ENCODE data around the gene PELI2.

PELI2 gene

DNA sequence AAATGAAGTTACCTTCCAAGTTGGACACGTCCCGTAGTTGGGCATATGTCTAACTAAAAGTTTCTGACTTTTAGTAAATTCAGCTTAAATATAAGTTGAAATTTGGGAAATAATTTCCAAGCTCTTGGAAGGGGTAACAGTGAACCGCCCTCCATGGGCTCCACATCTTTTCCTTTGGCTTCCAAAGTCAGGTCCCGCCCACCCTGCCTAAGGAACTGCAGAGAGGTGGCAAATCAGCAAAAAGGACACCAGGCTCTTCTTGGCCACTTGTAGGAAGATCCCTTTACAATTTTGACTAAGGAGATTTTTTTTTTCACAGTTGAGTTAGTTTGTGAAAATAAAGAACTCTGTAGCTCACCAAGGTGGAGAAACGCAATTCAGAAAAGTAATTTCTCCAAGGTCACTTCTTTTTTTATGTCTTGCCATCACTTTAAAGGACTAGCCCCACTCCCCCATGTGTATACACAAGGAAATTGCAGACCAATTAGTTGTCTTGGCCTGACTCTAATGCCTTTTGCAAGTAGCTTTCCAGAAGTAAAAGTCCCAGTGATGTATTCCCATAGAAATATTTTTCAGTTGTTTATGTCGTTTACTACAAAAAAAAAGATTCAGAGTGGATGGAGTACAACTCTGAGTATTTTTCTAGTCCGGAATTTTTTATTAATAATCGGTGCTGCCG is 181.2 kb downstream of the PELI2 start:
- DNase-seq (ENCODE audit: low read depth in 2 of 2): no peak

GRCh38 chr14:56300495-56300894 is 182.3 kb downstream of the PELI2 start:
- DNase-seq (ENCODE audit: low read depth in 2 of 2): no peak

DNA sequence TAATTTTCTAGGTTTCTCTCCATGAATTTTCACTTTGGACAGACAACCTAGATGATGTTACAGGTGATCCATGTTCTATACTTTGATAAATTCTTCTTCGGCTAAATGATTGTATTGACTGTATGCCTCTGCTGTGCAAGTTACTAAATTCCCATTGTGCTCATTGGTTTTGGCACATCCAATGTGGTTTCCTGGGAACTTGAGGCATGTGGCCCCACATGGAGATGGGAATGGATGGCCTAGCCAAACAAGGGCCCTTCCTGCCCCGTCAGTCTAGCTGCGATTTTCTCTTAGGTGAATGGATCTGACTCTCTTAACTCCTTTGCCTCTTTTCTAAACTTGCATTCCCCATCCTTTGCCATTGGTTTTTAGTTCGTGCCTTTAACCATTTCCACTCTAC is 186.2 kb downstream of the PELI2 start:
- DNase-seq (ENCODE audit: low read depth in 2 of 2): no peak

DNA sequence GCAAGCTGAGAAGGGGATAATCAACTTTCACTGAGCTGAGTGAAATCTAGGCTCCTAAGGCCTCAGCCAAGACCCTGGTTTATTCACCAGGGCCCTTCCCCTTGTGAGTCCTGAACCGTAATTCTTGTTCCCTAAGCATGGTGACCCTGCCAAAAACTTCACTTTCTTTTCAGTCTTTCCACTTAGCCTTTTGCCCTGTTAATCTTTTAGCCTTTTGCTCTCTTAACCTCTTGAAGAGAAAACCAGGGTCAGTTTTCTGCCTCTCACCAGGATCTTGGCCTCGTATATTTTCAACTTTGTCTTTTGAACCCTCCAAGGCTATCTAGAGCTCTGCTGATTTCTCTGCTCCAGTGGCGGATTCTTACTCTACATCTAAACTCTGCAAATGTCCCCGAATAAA is 191.0 kb downstream of the PELI2 start:
- DNase-seq (ENCODE audit: low read depth in 2 of 2): no peak

- no peak for DNase-seq (ENCODE audit: low read depth in 2 of 2)
Measured at GRCh38 chr14:56310643-56311042, 192.4 kb downstream of the PELI2 start.

- no peak for DNase-seq (ENCODE audit: low read depth in 2 of 2)
Measured at GRCh38 chr14:56313789-56314188, 195.6 kb downstream of the PELI2 start.

GRCh38 chr14:56318393-56319115 is 200.3 kb downstream of the PELI2 start:
- no peak for DNase-seq (ENCODE audit: low read depth in 2 of 2)

- no peak for DNase-seq (ENCODE audit: low read depth in 2 of 2)
Measured at GRCh38 chr14:56321861-56322260, 203.7 kb downstream of the PELI2 start.

GRCh38 chr14:56322531-56322930 is 204.3 kb downstream of the PELI2 start:
- no peak for DNase-seq (ENCODE audit: low read depth in 2 of 2)

GRCh38 chr14:56324454-56324853 is 206.2 kb downstream of the PELI2 start:
- no peak for DNase-seq (ENCODE audit: low read depth in 2 of 2)

GRCh38 chr14:56324856-56325699 is 206.9 kb downstream of the PELI2 start:
- no peak for DNase-seq (ENCODE audit: low read depth in 2 of 2)

GRCh38 chr14:56328021-56328420 is 209.8 kb downstream of the PELI2 start:
- no peak for DNase-seq (ENCODE audit: low read depth in 2 of 2)

DNA sequence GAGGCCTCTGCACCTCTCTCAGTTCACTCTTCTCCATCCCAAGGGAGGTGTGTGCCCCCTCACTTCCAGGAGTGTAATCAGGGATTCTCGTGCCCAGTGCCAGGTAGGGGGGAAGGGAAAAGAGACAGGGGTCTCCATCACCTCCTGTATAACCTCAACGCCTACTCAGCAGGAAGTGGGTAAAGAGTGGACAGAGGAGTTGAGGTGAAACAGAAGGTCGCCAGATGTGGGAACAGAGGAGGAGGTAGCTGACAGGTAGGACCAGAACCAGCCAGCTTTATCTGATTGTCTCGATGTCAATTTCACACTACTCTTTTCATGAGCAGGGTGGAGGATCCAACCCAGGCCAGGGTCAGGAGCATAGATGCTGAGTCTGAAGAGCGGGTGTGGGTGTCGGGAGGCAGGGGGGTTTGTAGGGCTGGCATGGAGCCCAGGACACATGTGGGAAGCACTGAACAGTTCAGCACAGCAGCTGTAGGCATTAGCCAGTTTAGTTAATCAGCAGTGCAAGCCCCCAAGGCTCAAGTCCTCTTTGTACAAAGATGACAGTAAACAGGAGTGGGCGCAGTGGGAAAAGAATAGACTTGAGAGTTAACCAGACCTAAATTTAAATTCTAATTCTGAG is 213.5 kb downstream of the PELI2 start:
- no peak for DNase-seq (ENCODE audit: low read depth in 2 of 2)

GRCh38 chr14:56333359-56334292 is 215.4 kb downstream of the PELI2 start:
- DNase-seq (ENCODE audit: low read depth in 2 of 2): no peak

DNA sequence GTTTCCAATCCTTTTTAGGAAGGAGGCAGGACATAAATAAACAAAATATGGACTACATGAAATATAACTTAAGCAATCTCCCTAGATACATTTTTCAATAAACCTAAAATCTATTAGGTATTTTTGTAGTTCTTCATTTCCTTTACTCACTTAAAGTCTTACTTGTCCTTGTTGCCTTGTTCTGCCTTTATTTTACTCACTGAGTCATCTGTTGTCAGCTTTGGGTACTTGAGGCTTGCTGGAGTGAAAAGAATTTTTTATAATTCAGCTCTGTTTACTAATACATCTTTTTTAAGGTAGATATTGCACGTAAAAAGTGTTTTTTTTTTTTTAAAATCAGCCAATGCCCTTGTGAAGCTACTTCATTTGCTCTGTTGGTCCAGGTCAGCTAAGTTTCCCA is 216.2 kb downstream of the PELI2 start:
- no peak for DNase-seq (ENCODE audit: low read depth in 2 of 2)

DNA sequence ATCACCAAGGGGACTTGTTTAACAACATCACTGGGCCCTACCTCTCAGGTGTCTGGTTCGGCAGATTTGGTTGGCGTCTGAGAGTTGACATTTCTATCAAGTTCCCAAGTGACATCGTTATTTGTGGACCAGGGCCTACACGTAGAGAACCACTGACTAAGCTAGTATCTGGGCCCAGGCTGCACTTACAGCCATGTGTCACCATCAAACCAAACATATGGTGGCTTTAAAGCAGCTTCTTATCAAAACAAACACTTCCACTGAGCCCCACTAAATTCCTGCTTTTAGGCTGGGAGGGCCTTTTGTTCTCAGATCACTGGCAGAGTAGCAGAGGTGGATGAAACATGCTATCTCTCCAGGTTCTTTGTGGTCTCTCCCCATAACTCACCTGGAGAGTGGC is 220.5 kb downstream of the PELI2 start:
- DNase-seq (ENCODE audit: low read depth in 2 of 2): no peak

- peak; percentile 27 to 31 for DNase-seq (ENCODE audit: low read depth in 2 of 2)
Measured at GRCh38 chr14:56339855-56340701, 221.9 kb downstream of the PELI2 start.

DNA sequence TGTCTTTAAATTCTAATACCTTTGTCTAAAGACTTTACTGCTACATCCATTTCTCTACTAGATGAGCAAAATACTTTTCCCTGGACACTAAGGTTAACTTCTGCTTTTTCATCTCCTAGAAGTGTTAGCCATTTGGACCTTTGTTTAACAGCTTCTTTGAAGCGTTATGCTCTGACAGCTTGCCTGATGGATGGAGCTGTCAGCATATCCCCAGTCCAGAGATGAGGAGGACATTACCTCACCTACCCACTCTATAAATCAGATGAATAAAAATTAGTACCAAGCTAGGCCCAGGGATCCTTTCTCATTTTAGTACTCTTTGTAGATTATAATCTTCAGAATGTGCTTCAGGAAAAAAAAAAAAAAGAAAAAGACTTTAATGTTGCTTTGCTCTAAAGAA is 222.7 kb downstream of the PELI2 start:
- no peak for DNase-seq (ENCODE audit: low read depth in 2 of 2)

DNA sequence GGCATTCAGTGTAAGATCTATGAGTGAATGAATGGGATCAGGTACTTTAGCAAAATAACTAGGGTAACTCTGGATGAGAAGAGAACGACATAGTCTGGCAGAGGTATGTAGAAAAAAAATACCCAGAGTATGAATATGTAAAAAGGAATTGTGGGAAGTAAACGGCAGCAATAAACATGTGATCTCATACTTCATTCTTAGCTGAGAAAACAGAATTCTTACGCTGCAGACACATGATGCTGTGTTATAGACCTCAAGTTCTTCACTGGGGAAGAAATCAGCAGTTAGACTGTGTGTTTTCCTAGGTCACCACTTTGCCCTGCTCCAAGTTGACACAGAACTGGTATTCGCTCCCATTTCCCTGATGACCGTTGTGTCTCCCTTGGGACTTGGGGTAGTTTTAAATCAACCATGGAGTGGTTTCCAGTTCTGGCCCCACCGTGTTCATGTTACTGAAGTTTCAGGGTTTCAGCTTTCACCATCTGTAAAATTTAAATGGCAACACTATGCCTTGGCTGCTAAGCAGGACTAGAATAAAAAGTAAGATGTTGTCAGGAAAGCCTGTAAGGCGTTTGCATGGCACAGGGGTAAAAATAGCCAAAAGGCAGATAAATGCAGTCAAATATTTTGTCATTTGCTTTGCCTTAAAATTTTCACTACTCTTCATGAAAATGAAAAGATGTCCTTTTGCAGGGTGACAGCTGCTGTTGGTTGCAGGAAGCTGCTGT is 223.7 kb downstream of the PELI2 start:
- DNase-seq (ENCODE audit: low read depth in 2 of 2): no peak
